Measurements from ENCODE around the gene GNPAT.

GNPAT gene

DNA sequence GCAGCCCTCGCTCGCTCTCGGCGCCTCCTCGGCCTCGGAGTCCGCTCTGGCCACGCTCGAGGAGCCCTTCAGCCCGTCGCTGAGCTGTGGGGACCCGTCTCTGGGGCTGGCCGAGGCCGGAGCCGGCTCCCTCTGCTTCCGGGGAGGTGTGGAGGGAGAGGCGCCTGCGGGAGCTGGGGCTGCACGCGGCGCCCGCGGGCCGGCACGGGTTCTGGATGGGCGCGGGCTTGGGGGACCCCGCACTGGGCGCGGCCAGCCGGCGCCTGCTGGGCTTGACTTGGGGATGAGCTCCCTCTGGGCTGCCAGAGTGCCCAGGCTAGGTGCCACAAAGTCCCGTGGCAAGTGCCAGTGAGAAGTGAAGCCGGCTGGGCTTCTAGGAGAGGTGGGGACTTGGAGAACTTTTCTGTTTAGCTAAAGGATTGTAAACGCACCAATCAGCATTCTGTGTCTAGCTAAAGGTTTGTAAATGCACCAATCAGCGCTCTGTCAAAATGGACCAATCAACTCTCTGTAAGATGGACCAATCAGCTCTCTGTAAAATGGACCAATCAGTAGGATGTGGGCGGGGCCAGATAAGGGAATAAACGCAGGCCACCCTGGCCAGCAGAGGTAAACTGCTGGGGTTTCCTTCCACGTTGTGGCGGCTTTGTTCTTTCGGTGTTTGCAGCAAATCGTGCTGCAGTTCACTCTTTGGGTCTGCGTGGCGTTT lies 76.4 kb downstream of the GNPAT start:
- no peak for DNase-seq (ENCODE audit: low read depth in 3 of 3)

DNA sequence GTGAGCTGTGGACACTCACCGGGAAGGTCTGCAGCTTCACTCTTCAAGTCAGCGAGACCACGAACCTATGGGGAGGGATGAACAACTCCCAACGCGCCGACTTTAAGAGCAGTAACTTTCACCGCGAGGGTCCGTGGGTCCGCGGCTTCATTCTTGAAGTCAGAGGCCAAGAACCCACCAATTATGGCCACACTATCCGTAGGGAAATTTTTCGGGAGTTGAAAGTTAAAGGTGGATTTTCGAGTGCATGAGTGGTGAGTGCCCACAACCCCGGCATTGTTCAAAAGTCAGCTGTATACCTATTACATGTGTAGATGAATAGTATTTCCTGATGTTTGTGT lies 77.0 kb downstream of the GNPAT start:
- DNase-seq (ENCODE audit: low read depth in 3 of 3) = no peak

DNA sequence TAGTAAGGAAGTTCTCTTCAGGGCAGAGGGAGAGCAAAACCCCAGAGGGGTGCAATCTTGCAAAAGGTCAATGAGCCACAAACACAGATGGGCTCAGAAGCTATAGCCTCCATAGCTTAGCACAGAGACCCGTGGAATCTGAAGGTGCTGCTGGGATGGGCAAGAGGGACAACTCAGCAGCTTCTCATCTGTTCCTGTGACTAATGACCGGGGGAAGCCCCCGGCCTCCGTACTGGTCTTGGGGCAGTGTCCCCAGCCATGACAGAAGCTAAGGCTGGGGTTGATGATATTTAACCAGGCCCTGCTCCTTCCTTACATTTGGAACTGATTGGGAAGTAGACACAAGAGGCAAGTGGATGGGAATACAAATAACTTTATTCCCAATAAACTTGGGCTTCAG lies 77.6 kb downstream of the GNPAT start:
- DNase-seq (ENCODE audit: low read depth in 3 of 3) = no peak

DNA sequence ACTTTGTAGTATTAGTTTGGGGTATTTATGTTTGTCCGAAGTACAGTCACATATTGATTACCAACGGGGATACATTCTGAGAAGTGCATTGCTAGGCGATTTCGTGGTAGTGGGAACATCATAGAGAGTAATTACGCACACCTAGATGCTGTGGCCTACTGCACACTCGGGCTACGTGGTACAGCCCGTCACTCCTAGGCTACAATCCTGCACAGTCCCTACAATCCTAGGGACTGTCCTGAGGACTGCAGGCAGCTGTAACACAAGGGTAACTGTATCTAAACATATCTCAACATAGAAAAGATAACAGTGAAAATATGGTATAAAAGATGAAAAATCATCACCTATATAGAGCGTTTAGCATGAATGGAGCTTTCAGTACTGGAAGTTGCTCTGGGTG lies 78.1 kb downstream of the GNPAT start:
- DNase-seq (ENCODE audit: low read depth in 3 of 3) = no peak

DNA sequence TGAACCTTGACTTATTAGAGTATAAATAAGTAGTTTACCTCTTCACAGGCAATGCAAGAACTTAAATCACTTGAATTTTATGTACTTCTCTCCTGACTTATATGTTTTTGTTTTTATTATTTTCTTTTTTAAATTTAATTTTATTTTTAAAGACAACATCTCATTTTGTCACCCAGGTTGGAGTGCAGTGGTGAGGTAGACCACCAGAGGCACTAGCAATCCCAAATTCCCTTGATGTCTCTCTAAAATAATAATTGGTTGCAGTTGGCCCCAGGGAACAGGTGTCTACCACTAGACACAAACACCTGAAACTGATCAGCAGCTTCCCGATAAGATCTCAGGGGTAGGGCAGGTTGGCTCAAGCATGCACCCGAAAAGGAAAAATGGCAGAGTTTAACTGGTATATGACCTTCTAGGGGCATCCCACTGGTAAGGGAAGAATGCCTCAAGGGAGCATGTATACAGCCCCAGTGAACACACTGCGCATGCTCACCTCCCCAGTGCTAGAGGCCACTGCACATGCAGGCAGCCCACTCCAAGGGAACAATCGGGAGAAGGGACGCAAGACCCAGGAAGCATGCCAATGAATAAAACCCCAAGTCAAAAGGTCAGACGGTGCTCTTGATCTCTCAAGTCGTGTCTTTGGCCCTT lies 82.0 kb downstream of the GNPAT start:
- DNase-seq (ENCODE audit: low read depth in 3 of 3) = no peak

DNA sequence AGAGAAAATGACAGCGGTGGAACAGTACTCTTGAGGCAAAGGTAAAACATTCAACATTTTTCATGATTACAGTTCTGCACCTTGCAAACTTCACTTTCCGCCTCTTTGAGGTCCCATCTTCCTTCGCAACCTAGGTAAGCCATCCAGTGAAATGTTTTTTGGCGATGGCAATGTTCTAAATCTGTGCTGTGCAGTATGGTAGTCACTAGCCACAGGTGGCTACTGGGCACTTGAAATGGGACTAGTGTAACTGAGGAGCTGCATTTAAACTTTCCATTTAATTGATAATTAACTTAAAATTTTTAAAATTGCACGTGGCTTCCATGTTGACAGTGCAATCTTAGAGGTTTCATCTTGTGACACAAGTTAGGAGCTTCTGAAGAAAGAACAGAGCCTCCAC lies 83.6 kb downstream of the GNPAT start:
- DNase-seq (ENCODE audit: low read depth in 3 of 3) = no peak

DNA sequence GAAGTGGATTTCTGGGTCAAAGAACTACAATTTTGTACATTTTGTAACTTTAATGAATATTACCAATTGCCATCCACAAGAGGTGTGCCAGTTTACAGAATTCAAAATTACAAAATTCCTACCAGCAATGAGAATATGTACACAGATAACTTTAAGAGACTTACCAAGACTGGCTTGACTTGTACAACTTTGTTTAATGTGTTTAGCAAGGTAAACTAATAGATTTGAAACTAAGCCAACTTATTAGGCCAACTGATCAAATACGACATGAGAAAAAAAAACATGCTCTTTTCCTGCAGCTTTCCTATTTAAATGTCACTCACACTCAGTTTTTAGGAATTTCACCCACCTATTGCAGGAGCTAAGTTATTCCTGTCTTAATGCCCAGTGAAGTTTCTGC lies 85.2 kb downstream of the GNPAT start:
- no peak for DNase-seq (ENCODE audit: low read depth in 3 of 3)

Measured in stimulated activated CD4-positive, alpha-beta T cell treated with anti-CD3 and anti-CD28 coated beads, TNF-alpha, amount 100 ng/mL, for 48 hours (primary cell).